GM18526 (cell line): ENCODE results near the gene LONP1.

Experiments
- POLR2A ChIP-seq: IDR thresholded peaks from 3 replicates; pipeline ENCODE4 v1.6.1; 2011; ENCODE audit not compliant: insufficient read length; ENCODE audit errors: extremely low read depth

The LONP1 gene

GRCh38 chr19:5654931-5655330, 65.0 kb downstream of the LONP1 start:
- TF ChIP-seq POLR2A, result no peak

- no peak for TF ChIP-seq POLR2A
Observed at GRCh38 chr19:5652261-5652660, 67.7 kb downstream of the LONP1 start.

DNA sequence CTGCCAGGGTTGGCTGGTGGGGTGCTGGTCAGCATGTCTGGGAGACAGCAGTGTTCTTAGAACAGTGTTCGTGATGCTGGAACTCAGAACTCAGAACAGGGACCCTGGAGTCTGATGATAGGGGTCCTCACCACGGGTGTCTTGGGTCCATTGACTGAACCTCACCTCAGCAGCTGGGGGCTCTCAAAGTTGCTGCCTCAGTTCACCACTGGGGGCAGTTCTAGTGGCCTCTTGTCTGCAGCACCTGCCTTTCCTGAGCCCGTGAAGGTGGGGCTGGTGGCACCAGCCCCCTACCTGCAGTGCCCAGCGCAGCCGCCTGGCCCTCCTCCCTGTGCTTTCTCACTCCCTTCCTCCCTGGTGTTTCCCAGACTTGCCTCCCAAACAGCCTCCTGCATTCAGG, 68.6 kb downstream of the LONP1 start:
- no peak for TF ChIP-seq POLR2A

DNA sequence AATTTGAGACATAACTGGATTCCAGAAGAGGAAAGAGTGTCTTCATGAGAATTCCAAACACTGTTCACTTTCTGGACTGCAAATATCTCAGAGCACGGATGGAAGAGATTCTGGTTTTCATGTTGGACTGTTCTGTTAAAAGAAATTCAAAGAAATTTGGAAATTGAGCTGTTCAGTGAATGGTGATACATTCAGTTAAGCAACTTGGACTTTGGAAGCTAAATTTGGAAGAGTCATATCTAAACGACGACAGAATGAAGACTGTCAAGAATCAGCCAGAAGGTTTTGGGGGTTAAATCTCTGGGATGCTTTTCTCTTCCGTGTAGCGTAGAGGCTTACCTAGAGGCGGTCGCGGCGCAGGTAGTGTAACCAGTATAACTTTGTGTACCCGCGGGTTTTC, 71.5 kb downstream of the LONP1 start:
- no peak for TF ChIP-seq POLR2A

DNA sequence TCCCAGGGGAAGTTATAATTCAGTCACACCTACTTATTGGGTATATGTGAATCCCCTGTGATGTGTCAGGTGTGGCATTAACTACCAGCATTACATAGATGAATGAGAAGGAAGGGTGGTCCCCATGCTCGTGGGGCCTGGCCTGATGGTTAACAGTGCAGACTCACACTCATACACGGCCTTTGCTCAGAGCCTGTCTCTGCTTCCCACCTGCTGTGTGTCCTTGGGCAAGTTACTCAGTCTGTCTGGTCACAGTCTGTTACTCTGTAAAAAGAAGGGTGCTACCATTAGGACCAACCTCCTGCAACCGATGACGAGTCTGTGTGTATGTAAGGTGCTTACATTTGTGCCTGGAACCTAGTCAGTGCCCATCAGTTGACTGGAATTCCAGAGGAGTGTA, 73.2 kb downstream of the LONP1 start:
- TF ChIP-seq POLR2A, result no peak

DNA sequence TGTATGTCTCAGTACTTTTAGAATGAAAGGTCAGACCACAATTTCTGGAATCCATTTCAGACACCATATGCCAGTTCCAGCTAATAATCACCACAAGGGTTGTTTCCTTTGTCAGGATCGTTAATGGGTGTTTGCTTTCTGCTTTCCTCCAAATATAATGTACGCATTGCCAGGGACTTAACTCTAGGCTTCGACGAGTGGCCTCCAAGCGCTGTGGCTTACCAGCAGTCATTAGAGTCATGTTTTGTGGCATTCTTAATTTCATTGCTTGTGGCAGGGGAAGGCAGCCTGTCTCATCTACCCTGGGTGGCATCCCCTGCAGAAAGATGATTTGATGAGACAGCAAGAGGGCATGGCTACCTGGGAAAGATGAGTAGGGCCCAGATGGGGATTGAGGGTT, 74.5 kb downstream of the LONP1 start:
- TF ChIP-seq POLR2A, result no peak

DNA sequence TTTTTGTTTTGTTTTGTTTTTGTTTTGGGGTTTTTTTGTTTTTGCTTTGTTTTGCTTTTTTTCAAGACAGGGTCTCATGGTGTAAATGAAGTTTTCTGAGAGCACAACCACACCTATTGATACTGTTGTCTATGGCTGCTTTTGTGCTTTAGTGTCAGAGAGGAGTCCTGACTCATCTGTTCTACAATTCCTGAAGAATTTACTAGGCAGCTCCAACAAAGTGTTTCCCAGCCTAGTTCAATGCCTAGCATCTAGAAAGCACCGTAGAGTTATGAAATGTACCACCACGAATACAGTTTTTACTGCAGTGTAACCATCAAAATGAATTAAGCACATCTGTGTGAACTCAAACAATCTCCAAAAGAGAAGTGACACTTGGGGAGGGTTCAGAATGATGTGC, 75.9 kb downstream of the LONP1 start:
- no peak for TF ChIP-seq POLR2A

DNA sequence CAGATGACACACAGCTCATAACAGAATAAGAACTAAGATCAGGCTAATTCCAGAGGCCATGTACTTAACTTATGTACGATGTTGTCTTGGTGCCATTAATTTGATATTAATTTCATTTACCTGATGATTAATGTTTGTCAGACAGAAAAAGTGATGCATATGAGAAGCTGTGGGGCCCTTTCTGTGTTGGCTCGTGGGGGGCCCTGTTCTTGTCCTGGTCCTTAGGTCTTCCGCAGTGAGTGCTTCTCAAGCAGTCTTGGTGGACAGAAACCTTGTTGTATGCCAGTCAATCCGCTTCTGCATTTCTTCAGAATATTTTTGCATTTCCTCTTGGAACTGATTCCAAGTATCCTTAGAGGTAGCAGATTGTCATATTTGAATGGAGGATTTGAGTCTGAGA, 76.9 kb downstream of the LONP1 start:
- no peak for TF ChIP-seq POLR2A

DNA sequence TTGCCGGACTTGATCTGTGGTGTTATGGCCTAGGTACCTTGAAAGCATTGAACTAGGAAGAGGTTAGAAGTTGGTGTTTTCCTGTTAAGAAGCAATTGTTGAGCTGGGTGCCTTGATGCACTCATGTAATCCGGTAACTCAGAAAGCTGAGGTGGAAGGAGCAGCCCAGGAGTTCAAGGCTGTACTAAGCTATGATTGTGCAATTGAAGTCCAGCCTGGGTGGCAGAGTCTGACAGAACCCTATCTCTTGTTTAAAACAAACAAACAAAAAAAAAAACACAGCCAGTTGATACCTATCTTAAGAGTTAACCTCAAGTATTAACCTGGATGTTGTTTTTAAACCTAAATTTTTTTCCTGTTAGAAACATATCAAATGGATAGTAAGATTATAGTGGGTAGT, 77.7 kb downstream of the LONP1 start:
- TF ChIP-seq POLR2A, result no peak
